Measurements from ENCODE around the gene PRMT5.
"Not testable (repeated sequence)": the region's sequence is repeated elsewhere in the genome, so short reads cannot be mapped to it uniquely, and the experiment has no call there.

The PRMT5 gene

DNA sequence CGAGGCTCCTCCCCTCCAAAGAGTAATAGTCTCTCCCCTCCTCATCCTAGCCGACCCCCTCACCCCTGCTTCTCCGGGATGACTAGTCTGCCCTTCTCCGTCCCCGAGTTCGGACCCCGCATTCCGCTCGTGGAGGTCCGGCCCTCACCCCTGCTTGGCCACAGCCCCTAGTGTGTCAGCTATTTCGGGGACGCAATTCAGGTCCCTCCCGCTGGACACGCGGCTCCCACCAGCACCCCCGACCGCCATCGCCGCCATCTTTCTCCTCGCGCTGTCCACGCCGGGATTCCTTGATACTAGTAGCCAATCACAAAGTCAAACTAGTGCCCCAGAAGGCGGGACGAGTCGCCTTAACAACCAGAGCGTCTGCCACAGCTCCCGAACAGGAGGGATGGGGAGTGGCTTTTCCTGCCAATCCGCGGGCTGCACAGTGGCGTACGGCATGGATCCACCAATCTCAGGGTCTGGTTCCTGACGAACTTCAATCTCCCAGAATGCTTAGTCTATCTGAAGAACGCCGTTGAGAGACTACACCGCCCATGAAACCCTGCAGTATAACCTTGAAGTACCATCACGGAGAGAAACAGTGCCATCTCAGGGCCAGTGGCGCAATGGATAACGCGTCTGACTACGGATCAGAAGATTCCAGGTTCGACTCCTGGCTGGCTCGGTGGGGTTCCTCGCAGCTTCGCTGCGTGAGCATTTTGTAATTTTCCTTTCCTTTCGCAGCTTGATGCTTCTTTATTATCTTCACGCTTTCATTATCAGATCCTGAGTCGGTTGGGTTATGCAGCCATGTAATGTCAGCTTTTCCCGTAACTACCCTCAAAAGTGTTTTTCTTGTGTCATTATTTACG is at the start of gene PRMT5:
TSS of gene PRMT5 (minus strand) at position 273 of the 857 bp plus-strand sequence. CDS start at position 258, 15 bp downstream.
- DNase-seq: peak; percentile 73 to 100 (median 96)

DNA sequence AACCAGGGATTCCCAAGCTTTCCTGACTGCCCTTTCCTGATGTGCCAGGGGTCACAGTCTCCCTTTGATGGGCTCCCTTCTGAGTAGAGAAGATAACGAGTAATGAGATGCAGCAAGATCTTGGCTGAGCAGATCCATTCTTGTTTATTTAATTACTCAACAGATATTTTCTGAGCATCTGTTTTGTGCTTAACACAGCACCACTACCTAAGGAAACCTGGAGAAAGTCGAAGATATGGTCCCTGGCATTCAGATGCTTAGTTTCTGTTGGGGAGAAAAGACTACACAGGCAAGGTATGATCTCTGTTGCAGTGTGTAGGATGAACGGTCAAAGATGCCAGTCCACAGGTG is 49.3 kb upstream of the PRMT5 start:
- DNase-seq: no peak

DNA sequence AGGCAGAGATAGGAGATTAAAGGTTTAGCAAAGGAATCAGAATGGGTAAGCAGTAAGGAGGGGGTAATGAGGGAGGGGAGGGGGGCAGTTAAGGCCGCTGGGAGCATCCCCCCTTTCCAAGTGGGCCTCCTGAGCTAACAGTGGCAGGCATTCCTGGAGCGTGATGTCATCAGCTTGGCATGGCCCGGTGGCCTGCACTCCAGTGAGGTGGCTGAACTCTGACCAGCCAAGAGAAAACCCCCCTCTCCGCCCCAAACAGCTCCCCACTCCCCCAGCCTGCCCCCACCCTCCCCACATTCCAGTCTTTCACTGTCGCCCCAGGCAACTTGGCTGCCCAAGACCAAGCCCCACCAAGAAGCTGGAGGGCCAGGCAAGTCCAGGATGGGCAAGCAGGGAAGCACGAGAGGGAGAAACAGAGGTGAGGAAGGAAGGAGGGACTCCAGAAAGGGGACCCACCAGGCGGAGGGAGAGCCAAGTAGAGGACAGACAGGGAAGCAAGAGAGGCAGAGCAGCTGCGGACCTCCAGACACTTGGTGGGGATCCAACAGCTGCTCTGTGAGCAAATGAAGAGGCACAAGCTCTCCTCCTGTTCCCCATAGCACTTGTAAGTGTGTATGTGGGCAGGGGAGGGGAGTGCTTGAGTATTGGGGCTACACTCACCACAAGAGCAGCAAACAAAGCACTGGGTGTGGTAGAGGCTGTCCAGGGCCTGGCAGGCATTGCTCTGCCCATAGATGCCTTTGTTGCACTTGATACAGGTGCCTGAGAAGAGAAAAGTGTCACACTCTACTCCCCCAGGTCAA is 48.7 kb upstream of the PRMT5 start:
- no peak for DNase-seq

DNA sequence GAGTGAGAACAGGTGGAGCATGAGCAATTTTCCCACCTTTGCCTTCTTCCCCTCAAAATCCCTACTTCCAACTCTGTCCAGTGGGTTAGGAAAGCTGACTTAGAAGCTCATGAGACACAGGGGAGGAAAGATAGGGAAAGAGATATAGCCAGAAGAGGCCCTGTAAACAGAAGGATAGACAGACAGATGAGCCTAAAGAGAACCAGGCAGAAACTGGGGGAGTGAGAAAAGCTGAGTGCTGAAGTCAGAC is 48.2 kb upstream of the PRMT5 start:
- DNase-seq: no peak

DNA sequence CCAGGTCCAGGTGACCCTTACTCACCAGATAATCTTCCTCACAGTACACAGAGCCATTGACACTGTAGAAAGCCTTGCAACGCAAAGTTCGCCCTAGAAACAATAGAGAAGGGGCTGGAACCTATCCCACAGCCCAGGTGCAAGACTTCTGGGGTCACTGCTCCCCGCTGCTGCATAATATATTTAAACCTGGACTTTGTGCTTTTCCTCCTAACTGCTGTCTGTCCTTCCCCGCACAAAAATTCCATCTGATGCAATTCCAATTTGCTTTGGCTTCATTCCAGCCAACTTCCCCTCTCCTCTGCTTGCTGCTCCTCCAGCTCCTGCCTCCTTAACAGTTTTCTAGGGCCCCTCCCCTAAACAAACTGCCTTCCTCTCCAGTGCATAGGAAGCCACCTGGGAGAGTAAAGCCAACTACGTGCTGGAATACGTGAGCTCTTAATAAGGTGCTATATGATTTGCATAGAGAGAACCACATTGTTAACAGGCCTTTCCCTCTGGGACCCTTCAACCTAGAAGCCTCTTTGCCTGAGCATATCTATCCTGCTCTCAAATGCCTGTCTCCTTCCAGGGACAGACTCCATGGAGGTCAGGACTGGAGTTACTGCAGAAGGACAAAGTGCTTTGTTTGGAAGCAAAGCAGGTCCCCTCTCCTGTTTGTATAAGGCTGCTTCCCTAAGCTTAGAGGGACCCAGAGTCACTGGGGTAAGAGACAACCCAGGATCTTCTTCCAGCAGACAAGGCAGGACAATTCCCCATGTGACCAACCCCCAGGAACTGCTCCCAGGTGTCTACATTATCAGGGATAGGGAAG is 47.7 kb upstream of the PRMT5 start:
- DNase-seq: no peak

DNA sequence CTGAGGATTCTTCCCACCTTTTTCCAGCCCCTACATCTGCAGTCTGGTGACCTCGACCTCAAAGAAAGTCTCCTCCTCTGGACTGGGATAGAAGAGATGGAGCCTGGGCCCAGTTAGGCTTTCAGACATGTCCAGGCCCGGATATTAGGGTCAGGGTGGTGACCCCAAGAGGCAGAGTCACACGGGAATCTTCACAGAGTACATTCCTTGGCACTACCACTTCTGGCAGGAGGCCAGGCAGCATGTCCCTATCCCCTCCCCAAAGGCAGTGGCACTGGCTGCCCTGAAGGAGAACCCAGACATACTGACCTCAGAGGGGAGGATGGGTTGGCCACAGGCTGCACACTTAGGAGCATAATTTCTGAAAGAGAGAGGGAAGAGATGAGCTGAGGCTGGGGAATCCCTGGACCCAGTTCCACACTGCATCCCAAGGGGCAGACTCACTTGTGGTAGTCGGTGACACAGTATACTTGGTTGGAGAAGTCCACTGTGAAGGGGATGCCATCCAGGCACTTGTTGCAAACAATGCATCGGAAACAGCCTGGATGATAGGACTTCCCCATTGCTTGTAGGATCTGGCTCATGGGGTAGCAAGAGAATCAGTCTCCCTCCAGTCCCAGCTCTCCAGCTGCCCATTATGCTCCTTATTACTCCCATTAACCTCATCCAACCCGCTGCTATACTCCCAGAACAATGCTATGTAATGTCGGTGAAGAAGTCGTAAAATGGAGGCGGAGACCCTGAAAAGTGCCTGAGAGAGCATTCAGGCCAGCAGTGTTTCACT is 45.5 kb upstream of the PRMT5 start:
- DNase-seq: no peak

DNA sequence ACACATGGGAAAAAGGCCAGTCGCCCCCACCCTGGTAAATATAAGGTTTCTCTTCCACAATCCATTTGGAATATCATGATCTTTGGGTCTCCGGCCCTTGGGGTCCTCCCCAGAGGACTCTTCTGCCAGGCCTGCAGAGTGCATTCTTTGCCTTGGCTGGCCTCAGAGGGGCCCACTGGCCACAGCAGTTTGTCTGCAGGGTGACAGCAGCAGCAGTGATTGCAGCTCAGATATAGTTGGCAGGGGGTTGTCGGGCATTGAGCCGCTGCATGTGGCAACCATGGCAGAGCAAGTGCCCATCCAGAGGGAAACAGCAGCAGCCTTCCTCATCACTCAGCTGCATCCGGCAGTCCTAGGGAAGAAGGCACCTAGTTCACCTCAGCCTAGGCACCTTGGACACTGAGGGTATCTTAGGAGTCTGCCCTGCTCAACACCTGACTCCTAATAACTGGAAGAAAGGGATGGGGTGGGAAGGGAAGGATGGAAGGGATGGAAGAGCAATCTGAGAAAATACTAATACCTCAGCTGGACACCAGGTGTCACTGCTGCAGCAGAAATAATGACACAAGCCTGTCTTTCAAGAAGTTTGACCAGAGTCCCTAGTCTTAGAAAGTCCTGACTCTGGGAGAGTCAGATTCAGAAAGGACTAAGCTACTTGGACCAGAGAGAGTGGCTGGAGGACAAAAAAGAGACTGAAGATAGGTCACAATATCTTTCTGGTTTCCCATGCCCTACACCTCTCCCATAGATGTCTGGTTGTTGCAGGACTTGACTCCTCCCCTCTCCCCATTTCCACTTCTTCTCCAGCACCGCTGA is 44.2 kb upstream of the PRMT5 start:
- peak in 1 of 14 donors; percentile 17 for DNase-seq

DNA sequence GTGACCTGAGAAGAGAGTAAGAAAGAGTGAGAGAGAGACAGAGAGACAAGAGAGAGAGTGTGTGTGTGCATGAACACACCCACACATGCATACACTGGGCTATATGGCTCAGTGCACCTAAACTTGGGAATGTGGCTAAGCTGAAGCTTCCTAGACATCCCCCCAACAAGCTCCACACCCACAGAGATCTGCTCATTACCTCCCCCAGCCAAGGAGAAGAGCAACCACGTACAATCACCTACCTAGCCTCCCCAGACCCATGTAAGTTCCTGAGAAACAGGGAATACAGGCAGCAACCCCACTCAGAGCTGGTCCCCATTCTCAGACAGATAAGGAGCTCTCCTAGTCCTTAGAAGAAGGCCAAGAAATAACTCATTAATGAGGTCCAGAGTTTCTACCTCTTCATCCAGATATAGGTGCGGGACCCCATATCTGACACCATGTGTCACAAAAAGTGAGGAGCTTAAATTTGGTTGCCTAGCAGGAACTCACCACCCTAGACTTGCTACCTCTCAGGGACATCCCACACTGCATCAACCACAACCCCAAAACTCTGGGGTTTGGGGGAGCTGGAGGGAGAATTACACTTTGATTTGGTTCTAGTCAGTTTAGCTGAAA is 43.2 kb upstream of the PRMT5 start:
- no peak for DNase-seq

DNA sequence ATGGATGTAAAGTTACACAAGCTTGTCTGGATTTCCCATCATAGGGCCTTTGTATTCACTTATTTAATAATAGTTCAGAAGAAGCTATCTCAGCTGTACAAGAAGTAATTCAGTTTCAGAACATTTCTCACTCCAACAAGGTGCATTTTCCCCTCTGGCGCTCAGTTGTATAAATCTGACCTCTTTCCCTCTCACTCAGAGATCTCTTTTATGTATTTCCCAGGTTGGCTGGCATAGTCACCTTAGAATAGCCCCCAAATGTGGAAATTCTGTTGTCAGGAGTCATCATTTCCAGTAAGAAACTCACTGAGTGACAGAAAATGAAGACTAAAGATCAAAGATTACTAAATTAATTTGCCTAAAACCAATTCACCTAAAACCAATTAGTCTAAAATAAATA is 42.0 kb upstream of the PRMT5 start:
- no peak for DNase-seq

DNA sequence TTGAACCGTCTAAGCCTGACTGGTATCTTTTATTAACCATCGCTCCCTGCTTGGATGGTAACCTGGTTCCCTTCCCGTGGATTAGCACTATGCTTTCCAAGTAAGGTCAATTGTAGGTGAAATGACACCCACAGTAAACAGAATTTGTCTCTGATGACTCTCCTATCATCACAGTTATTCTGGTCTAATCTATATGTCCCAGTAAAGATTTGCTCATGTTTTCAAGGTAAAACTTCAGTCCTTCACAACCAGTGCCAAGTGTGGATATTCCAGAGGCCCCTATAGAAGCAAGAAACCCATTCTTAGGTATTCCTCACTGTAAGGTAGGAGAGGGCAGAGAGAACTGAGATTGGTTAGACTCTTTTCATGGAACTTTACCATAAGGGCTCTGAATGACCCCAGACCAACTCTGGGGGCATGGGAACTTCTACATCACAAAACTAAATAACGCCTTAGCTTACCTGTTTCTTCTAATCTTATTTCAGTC is 37.6 kb upstream of the PRMT5 start:
- DNase-seq: no peak

DNA sequence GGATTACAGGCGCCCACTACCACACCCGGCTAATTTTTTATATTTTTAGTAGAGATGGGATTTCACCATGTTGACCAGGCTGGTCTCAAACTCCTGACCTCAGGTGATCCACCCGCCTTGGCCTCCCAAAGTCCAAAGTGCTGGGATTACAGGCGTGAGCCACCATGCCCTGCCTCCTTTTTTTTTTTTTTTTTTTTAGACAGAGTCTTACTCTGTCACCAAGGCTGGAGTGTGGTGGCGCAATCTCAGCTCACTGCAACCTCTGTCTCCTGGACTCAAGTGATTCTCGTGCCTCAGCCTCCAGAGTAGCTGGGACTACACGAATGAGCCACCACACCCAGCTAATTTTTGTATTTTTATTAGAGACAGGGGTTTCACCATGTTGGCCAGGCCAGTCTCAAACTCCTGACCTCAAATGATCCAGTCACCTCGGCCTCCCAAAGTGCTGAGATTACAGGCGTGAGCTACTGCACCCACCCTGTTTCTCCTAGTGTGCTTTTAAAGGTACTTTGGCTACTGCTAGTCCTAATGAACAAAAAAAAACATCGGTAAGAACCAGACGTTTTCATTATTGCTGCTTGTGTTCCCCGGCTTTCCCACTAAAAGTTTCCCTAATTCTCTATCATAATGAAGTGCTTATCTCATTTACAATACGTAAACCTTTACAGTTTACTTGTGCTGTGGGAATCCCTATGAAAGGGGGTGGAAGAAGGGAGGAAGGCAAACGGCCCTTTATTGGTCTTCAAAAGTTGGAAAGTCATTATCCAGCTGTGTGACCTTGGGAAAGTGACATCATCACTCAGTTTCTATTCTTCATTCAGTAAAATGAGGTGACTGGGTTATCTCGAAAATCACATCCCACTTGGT is 37.0 kb upstream of the PRMT5 start:
- not testable (repeated sequence) for DNase-seq

DNA sequence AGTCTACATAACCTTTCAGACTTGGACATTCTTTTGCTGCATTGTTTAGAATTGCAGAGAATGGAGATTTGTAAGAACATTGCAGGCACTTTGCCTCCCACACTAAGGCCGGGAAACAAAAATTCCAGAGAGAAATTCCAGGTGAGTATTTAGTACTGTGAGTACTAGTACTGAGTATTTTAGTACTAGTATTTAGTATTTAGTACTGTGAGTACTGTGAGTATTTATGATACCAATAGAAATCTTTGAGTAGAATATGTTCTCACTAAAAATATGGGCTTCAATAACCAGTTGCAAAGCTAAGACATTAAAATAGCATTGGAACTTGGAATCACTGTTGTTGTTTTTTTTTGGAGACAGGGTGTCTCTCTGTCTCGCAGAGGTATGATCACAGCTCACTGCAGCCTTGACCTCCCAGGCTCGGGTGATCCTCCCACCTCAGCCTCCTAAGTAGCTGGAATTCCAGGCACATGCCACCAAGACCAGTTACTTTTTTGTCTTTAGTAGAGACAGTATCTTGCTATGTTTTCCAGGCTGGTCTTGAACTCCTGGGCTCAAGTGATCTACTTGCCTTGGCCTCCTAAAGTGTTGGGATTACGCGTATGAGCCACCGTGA is 33.0 kb upstream of the PRMT5 start:
- DNase-seq: no peak

DNA sequence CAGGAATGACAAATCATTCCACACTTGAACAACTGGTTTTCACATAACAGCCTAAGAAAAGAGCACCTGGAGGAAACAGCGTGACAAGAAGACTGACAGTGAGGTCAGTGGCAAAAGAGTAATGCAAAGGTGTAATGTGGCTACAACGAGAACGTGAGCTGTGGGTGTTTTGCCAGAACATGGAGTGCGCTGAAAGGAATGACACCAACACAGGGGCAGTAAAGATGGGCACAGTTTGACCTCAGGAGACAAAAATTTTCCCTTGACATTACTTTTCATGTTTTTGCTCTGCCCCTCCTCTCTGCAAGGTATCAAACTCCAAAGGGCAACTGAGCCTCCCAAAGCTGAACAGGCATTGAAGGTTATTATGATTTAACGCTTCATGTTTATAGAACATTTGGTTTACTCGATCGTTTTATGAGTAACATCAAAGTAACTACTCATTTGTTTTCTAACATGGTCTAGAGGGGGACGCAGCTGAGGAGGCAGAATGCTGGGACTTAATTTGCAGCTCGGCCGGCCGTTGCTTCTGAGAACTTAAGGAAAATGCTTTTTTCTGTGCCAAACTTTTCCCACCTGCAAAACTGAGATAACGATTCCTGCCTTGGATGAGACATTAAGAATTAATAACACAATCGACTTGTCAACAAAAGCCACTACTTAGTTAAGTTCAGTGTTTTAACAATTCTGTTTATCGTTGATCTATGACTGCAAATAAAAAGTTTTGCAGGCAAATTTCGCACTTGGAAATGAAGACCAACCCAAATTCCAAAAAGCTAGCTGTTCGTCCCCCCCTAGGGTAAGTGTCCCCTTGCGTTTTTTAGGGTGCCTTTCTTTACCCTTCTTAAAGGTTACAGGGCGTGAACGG is 26.8 kb upstream of the PRMT5 start:
- peak in 1 of 14 donors; percentile 28 for DNase-seq

DNA sequence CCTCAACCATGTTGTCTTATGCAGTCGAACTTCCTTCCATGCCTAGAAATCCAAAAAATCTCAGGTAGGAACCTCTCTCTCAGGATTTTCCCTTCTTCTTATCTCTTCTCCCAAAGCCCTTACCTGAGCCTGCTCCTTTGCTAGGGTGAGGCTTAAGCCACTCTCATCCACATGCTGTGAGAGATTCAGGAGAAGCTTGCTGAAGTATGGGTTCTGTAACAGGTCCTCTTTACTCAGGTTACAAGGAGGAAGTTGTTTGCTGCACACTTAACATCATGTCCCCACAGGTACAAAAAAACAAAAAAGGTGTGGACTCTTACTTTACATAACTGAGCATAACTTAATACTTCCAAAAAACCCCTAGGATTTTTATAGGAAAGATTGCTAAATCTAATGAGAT is 23.2 kb upstream of the PRMT5 start:
- no peak for DNase-seq

DNA sequence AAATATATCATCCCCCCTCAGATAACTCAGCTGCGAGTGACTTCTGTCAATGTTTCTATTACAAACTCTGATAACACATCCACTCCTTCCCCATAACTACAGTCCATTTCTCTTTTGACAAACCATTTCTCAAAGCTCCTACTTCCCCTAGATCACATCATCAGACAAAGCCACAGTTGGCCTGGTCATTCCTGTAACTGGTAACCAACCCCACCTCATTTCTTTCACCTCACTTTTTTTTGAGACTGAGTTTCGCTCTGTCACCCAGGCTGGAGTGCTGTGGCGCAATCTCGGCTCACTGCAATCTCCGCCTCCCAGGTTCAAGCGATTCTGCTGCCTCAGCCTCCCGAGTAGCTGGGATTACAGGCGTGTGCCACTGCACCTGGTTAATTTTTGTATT is 22.6 kb upstream of the PRMT5 start:
- not testable (repeated sequence) for DNase-seq

DNA sequence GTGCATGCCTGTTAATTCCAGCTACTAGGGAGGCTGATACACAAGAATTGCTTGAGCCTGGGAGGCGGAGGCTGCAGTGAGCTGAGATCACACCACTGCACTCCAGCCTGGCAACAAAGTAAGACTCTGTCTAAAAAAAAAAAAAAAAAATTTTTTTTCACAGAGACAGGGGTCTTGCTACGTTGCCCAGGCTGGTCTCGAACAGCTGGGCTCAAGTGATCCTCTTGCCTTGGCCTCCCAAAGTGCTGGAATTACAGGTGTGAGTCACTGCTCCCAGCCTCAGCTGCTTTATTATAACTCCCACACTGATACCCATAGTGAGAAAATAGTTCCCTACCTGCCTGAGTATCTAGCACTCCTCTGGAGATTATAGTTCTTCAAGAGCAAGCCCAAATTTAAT is 16.5 kb upstream of the PRMT5 start:
- DNase-seq: no peak

DNA sequence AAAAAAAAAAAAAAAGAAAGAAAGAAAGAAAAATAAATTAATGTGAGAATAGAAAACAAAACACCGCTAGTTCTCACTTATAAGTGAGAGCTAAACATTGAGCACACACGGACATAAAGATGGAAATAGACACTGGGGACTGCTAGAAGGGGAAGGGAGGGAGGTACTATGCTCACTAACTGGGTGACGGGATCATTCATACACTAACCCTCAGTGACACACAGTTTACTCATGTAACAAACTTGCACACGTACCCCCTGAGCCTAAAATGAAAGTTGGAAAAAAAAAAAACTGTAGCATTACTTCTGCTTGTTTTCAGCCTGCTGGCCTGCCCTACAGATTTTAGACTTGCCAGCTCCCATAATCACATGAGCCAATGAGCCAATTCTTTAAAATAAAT is 10.5 kb upstream of the PRMT5 start:
- DNase-seq: no peak

DNA sequence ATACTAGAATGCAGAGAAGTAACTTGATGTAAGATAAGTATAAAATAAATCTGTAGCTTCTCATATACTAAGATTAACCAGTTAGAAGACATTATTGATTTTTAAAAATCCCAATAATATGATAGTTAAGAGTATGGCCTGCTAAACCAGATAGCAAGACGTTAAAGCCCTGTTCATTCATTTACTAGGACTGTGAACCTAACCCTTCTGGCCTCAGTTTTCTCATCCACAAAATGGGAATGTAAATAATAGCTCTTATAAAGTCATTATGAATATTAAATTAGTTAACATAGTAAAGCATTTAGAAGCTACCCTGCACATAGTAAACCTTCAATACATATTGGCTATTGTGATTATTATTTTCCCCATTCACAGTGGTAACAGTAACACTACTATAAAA is 6.0 kb upstream of the PRMT5 start:
- no peak for DNase-seq
